Bronchial epithelial cell (primary cell): ENCODE measurements around the gene DDX51. TPM values are rescaled to one million over a fixed set of nuclear protein-coding genes. Genes with fewer than 3 reads are reported as not detected.

Source experiments
- DNase-seq: peaks from one replicate; pipeline ENCODE4 v3.0.0-alpha.2; 2010; ENCODE audit warnings: low read depth
- FAIRE-seq: peaks from 2 replicates; lab custom pipeline; 2011; peaks lifted over from hg19 to GRCh38; lab: Jason Lieb, UNC
- H3K27me3 ChIP-seq: 2 replicates; pipeline ENCODE4 v1.5.1; 2011; ENCODE audit warnings: low read length; ENCODE audit not compliant: control insufficient read depth, insufficient read depth
- H3K36me3 ChIP-seq: 2 replicates; pipeline ENCODE4 v1.5.1; 2011; ENCODE audit warnings: low read length; ENCODE audit not compliant: control insufficient read depth, insufficient read depth
- H3K4me3 ChIP-seq: 2 replicates; pipeline ENCODE4 v1.5.1; 2011; ENCODE audit warnings: mild to moderate bottlenecking, low read depth, low read length, control low read depth
- CTCF ChIP-seq: IDR thresholded peaks from 2 replicates; pipeline ENCODE4 v1.5.1; 2011; ENCODE audit warnings: mild to moderate bottlenecking, moderate library complexity, low read length, control low read depth, inconsistent platforms; ENCODE audit not compliant: insufficient read depth, severe bottlenecking
- total RNA-seq: library from RNA; depleted of rRNA; stranded (reverse); fragments of >200 nt; gene quantifications from 2 replicates; pipeline ENCODE4 v1.2.1, GENCODE V29; 2014

The DDX51 gene
- total RNA-seq, 1 donor from 2014 or later, result 10.0 TPM

- H3K27me3 ChIP-seq, result no peaks in the 10 kb centered on the region
- FAIRE-seq, result no peak
- TF ChIP-seq CTCF, result no peak
- no peak overlapping the region for H3K4me3 ChIP-seq
- no peaks in the 10 kb centered on the region for H3K36me3 ChIP-seq
- peak; percentile 45 for DNase-seq
These were observed 14.8 kb upstream of the DDX51 start for GRCh38 chr12:132158677-132159554.

GRCh38 chr12:132157733-132158409 is 13.8 kb upstream of the DDX51 start:
- no peaks in the 10 kb centered on the region for H3K36me3 ChIP-seq
- H3K4me3 ChIP-seq, result no peak overlapping the region
- DNase-seq (no peak), FAIRE-seq (peak; percentile 99)
- H3K27me3 ChIP-seq, result no peaks in the 10 kb centered on the region
- no peak for TF ChIP-seq CTCF

GRCh38 chr12:132156573-132157325 is 12.6 kb upstream of the DDX51 start:
- FAIRE-seq (no peak), DNase-seq (no peak)
- peaks cover 1% of the 10 kb centered on the region for H3K36me3 ChIP-seq
- no peak for TF ChIP-seq CTCF
- H3K4me3 ChIP-seq, result no peak overlapping the region
- H3K27me3 ChIP-seq, result no peaks in the 10 kb centered on the region

GRCh38 chr12:132155771-132156572 is 11.9 kb upstream of the DDX51 start:
- no peak overlapping the region for H3K4me3 ChIP-seq
- FAIRE-seq, result no peak
- no peak for TF ChIP-seq CTCF
- peaks cover 3% of the 10 kb centered on the region for H3K36me3 ChIP-seq
- H3K27me3 ChIP-seq, result no peaks in the 10 kb centered on the region
- no peak for DNase-seq
